Measurements from ENCODE around the gene NPHP4.

The NPHP4 gene

GRCh38 chr1:5843521-5844096 lies 148.6 kb downstream of the NPHP4 start:
- no peaks in the 10 kb centered on the region for H3K36me3 ChIP-seq (ENCODE audit: control insufficient read depth in 2 of 2, insufficient read depth in 2 of 2, low read length in 2 of 2)
- no peaks in the 10 kb centered on the region for H3K4me1 ChIP-seq (ENCODE audit: control insufficient read depth, insufficient read depth, low read length)
- peaks cover 17 to 25% of the 10 kb centered on the region in 2 donors for H3K27me3 ChIP-seq (ENCODE audit: control insufficient read depth in 1 of 2, insufficient read depth in 2 of 2, low read length in 2 of 2)
- H3K9me3 ChIP-seq (ENCODE audit: control insufficient read depth in 2 of 2, low read length in 2 of 2) = no peaks in the 10 kb centered on the region
- H3K9ac ChIP-seq (ENCODE audit: low read length in 2 of 2) = no peak overlapping the region
- H3K4me3 ChIP-seq (ENCODE audit: low read length in 2 of 2) = no peak overlapping the region
- no peak overlapping the region for H3K27ac ChIP-seq (ENCODE audit: low read length)

DNA sequence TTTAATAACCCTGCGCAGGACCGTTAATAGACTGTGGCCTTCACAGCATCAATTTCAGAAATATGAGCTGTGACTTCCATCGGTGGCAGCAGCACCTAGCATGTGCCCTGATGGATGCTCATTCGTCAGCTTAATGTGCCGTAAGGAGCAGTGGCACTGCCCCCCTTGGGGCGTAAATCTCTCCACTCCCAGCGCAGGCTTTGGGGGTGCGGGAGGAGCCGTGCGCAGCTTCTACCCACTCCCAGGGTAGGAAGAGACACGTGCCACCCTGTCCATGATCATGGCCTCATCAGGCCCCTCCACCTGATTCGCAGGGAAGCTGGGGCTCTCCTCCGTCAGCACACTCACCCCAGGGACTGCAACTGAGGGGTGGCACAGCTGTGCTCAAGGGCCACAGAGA lies 149.5 kb downstream of the NPHP4 start:
- no peaks in the 10 kb centered on the region for H3K36me3 ChIP-seq (ENCODE audit: control insufficient read depth in 2 of 2, insufficient read depth in 2 of 2, low read length in 2 of 2)
- H3K4me3 ChIP-seq (ENCODE audit: low read length in 2 of 2) = no peak overlapping the region
- peaks cover 17 to 25% of the 10 kb centered on the region in 2 donors for H3K27me3 ChIP-seq (ENCODE audit: control insufficient read depth in 1 of 2, insufficient read depth in 2 of 2, low read length in 2 of 2)
- no peak overlapping the region for H3K27ac ChIP-seq (ENCODE audit: low read length)
- H3K9ac ChIP-seq (ENCODE audit: low read length in 2 of 2) = no peak overlapping the region
- H3K4me1 ChIP-seq (ENCODE audit: control insufficient read depth, insufficient read depth, low read length) = no peaks in the 10 kb centered on the region
- no peaks in the 10 kb centered on the region for H3K9me3 ChIP-seq (ENCODE audit: control insufficient read depth in 2 of 2, low read length in 2 of 2)

DNA sequence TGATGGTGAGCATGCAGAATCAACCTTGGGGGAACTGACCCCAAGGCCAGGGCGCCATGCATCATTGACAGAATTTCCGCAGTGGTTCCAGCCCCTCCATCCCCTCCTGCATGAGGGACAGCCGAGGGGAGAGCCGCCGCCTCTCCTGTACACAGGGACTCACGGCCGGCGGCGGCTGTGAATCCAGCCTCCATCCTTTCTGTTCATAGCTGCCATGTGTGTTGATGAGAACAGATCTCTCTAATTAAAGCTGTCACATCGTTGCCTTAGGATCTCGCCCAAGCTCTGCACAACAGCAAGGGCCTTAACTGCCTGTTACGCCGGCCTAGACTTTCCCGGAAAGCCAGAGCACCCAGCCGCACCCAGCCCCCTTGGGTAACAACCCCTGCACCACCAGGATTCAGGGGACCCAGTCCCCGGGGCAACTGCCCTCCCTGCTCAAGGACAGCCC lies 151.6 kb downstream of the NPHP4 start:
- Histone ChIP-seq H3K27ac (ENCODE audit: low read length) (no peak overlapping the region), H3K9ac (ENCODE audit: low read length in 2 of 2) (no peak overlapping the region), H3K4me3 (ENCODE audit: low read length in 2 of 2) (no peak overlapping the region), H3K9me3 (ENCODE audit: control insufficient read depth in 2 of 2, low read length in 2 of 2) (no peaks in the 10 kb centered on the region), H3K4me1 (ENCODE audit: control insufficient read depth, insufficient read depth, low read length) (no peaks in the 10 kb centered on the region), H3K36me3 (ENCODE audit: control insufficient read depth in 2 of 2, insufficient read depth in 2 of 2, low read length in 2 of 2) (no peaks in the 10 kb centered on the region), H3K27me3 (ENCODE audit: control insufficient read depth in 1 of 2, insufficient read depth in 2 of 2, low read length in 2 of 2) (peaks cover 10 to 14% of the 10 kb centered on the region in 2 donors)

DNA sequence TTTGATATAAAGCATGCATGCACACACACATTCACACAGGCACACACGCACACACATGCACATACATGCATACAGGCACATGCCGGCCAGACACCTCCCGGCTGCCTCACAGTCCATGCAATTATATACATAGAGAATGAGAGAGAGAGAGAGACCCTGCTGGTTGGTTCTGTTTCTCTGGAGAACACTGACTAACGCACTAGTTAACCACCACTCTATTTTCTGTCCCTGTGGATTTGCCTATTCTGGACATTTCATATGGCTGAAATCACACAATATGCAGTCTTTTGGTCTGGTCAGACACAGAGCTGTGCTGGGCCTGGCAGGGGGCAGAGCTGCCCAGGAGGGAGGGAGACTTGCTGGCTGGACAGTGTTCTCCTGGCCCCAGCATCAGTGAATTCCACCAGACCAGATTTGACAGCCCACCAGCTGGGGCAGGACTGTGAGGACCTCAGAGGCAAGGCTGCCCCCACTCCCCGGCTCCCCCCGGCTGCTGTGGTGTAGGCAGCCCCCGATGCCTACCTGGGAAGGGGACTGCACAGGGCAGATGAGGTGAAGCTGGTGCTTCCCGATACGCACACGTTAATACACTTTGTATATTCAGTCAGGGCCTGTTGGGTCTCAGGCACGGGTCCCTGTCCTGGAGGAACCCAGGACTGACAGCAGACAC lies 152.2 kb downstream of the NPHP4 start:
- Histone ChIP-seq H3K36me3 (ENCODE audit: control insufficient read depth in 2 of 2, insufficient read depth in 2 of 2, low read length in 2 of 2) (no peaks in the 10 kb centered on the region), H3K4me1 (ENCODE audit: control insufficient read depth, insufficient read depth, low read length) (no peaks in the 10 kb centered on the region), H3K4me3 (ENCODE audit: low read length in 2 of 2) (no peak overlapping the region), H3K27me3 (ENCODE audit: control insufficient read depth in 1 of 2, insufficient read depth in 2 of 2, low read length in 2 of 2) (peaks cover 6 to 14% of the 10 kb centered on the region in 2 donors), H3K9ac (ENCODE audit: low read length in 2 of 2) (no peak overlapping the region), H3K27ac (ENCODE audit: low read length) (no peak overlapping the region), H3K9me3 (ENCODE audit: control insufficient read depth in 2 of 2, low read length in 2 of 2) (no peaks in the 10 kb centered on the region)

DNA sequence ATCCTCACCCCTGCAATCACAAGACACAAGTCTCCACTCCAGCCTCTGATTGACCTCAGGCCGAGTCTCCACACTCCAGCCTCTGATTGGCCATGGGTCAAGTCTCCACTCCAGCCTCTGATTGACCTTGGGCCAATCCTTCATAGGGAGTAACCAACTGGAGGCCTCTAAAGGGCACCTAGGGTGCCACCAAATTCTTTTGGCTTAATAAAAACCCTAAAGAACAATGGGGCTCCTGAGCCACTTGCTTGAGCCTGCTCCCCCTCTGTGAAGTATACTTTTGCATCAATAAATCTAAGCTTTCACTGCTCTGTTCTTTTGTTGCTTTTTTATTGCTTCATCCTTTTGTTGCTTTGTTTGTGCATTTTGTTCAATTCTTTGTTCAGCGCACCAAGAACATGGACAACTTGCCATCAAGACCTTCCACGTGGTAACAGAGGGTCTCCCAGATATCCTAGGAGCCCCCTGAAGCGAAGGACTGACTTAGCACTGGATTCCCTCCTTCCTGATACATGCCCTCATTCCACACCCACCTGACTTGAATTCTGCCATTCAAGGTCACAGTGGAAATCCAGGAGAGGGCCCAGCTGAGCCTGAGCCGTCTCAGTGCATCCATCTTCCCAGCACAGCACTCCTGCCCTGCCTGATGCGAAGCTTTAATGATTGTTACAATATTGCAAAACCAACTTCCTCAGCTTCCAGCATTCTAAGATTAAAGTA lies 152.9 kb downstream of the NPHP4 start:
- Histone ChIP-seq H3K27ac (ENCODE audit: low read length) (no peak overlapping the region), H3K4me1 (ENCODE audit: control insufficient read depth, insufficient read depth, low read length) (no peaks in the 10 kb centered on the region), H3K27me3 (ENCODE audit: control insufficient read depth in 1 of 2, insufficient read depth in 2 of 2, low read length in 2 of 2) (peaks cover 1 to 9% of the 10 kb centered on the region in 2 donors), H3K36me3 (ENCODE audit: control insufficient read depth in 2 of 2, insufficient read depth in 2 of 2, low read length in 2 of 2) (no peaks in the 10 kb centered on the region), H3K9ac (ENCODE audit: low read length in 2 of 2) (no peak overlapping the region), H3K4me3 (ENCODE audit: low read length in 2 of 2) (no peak overlapping the region), H3K9me3 (ENCODE audit: control insufficient read depth in 2 of 2, low read length in 2 of 2) (no peaks in the 10 kb centered on the region)

GRCh38 chr1:5837976-5838653 lies 154.1 kb downstream of the NPHP4 start:
- Histone ChIP-seq H3K4me1 (ENCODE audit: control insufficient read depth, insufficient read depth, low read length) (no peaks in the 10 kb centered on the region), H3K4me3 (ENCODE audit: low read length in 2 of 2) (no peak overlapping the region), H3K27ac (ENCODE audit: low read length) (no peak overlapping the region), H3K36me3 (ENCODE audit: control insufficient read depth in 2 of 2, insufficient read depth in 2 of 2, low read length in 2 of 2) (no peaks in the 10 kb centered on the region), H3K9ac (ENCODE audit: low read length in 2 of 2) (no peak overlapping the region), H3K9me3 (ENCODE audit: control insufficient read depth in 2 of 2, low read length in 2 of 2) (no peaks in the 10 kb centered on the region), H3K27me3 (ENCODE audit: control insufficient read depth in 1 of 2, insufficient read depth in 2 of 2, low read length in 2 of 2) (peaks cover 0 to 8% of the 10 kb centered on the region in 2 donors)

DNA sequence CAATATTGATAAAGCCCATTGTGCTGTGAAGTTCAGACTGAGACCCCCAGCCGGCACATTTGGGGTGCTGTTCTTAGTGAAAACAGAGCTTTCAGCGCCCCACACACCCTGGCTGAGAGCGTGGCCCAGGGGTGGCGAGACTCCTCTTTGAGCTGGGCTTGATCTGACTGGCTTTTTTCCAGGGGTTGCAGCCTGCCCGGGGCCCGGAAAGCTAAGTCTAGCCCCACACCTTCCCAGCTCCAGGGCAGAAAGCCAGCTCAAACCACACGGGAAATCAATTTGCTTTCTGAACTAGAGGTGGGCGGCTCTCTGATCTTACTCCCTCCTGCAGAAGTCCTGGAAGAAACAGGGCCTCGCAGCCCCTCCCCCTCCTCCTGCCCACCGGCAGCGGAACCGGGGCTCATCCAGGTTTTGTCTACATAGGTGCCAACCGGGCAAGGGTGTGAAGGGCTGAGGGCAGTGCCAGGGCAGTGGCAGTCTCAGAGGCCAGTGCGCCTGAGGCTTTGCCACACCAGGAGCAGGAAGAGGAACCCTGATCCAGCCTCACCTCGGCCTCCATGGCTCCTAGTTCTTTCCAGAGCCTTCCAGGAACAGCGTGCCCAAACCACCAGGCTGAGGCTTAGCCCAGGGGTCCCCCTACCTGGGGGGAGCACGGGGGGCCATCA lies 155.3 kb downstream of the NPHP4 start:
- H3K36me3 ChIP-seq (ENCODE audit: control insufficient read depth in 2 of 2, insufficient read depth in 2 of 2, low read length in 2 of 2) = no peaks in the 10 kb centered on the region
- H3K4me3 ChIP-seq (ENCODE audit: low read length in 2 of 2) = no peak overlapping the region
- H3K27me3 ChIP-seq (ENCODE audit: control insufficient read depth in 1 of 2, insufficient read depth in 2 of 2, low read length in 2 of 2) = peaks cover 0 to 13% of the 10 kb centered on the region in 2 donors
- no peaks in the 10 kb centered on the region for H3K4me1 ChIP-seq (ENCODE audit: control insufficient read depth, insufficient read depth, low read length)
- no peak overlapping the region for H3K27ac ChIP-seq (ENCODE audit: low read length)
- no peak overlapping the region for H3K9ac ChIP-seq (ENCODE audit: low read length in 2 of 2)
- H3K9me3 ChIP-seq (ENCODE audit: control insufficient read depth in 2 of 2, low read length in 2 of 2) = no peaks in the 10 kb centered on the region

DNA sequence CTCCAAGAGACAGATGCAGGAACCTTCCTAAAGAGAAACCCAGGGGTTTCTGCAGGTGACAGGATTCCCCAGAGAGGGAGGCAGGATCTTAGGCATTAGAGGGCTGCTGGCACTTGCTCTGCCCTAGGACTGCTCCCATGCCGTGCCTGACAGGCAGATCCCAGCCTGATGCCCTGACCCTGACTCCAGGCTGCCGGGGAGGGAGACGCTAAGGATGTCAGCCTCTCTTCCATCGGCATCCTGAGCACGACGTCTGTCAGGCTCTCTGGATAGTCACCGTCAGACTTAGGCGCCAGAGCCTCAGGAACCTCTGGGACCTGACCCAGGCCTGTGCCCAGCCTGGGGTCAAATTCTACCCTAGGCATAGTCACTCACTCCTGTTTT lies 157.1 kb downstream of the NPHP4 start:
- Histone ChIP-seq H3K27ac (ENCODE audit: low read length) (no peak overlapping the region), H3K4me1 (ENCODE audit: control insufficient read depth, insufficient read depth, low read length) (no peaks in the 10 kb centered on the region), H3K9me3 (ENCODE audit: control insufficient read depth in 2 of 2, low read length in 2 of 2) (no peaks in the 10 kb centered on the region), H3K36me3 (ENCODE audit: control insufficient read depth in 2 of 2, insufficient read depth in 2 of 2, low read length in 2 of 2) (no peaks in the 10 kb centered on the region), H3K9ac (ENCODE audit: low read length in 2 of 2) (no peak overlapping the region), H3K27me3 (ENCODE audit: control insufficient read depth in 1 of 2, insufficient read depth in 2 of 2, low read length in 2 of 2) (peaks cover 0 to 16% of the 10 kb centered on the region in 2 donors), H3K4me3 (ENCODE audit: low read length in 2 of 2) (no peak overlapping the region)

DNA sequence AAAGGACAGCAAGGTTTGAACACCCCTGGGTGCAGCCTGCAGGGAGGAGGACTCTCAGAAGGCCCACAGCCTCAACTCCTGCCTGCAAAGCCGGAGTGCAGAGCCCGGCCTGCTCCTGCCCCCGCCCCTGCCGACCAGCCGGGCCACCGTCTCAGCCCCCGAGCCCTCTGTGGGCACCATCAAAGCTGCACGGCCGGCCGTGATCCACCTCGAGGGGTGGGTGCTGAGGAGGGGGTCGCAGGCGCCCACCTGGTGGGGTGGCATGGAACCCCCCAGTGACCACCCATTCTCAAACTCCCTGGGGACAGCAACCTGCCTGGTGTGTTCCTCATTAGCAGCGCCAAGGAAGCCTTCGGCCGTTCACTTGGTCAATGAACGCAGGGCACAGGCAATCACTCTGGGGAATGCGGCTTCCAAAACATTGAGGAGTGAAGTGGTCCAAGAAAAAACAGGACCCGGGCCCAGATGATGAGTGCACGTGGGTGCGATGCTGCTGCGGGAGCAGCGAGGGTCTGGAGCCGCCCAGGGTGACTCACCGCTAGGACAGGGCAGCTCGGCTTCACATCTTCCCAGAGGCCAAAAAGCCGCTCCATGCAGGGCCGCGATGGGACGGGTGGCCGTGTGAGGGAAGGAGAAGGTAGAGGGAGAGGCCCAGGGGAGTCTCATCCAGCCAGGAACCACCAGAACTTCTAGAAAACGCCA lies 157.6 kb downstream of the NPHP4 start:
- Histone ChIP-seq H3K4me3 (ENCODE audit: low read length in 2 of 2) (no peak overlapping the region), H3K9ac (ENCODE audit: low read length in 2 of 2) (no peak overlapping the region), H3K27ac (ENCODE audit: low read length) (no peak overlapping the region), H3K27me3 (ENCODE audit: control insufficient read depth in 1 of 2, insufficient read depth in 2 of 2, low read length in 2 of 2) (peaks cover 0 to 16% of the 10 kb centered on the region in 2 donors), H3K4me1 (ENCODE audit: control insufficient read depth, insufficient read depth, low read length) (no peaks in the 10 kb centered on the region), H3K9me3 (ENCODE audit: control insufficient read depth in 2 of 2, low read length in 2 of 2) (no peaks in the 10 kb centered on the region), H3K36me3 (ENCODE audit: control insufficient read depth in 2 of 2, insufficient read depth in 2 of 2, low read length in 2 of 2) (no peaks in the 10 kb centered on the region)

GRCh38 chr1:5833911-5834310 lies 158.3 kb downstream of the NPHP4 start:
- Histone ChIP-seq H3K27ac (ENCODE audit: low read length) (no peak overlapping the region), H3K27me3 (ENCODE audit: control insufficient read depth in 1 of 2, insufficient read depth in 2 of 2, low read length in 2 of 2) (peaks cover 0 to 16% of the 10 kb centered on the region in 2 donors), H3K4me1 (ENCODE audit: control insufficient read depth, insufficient read depth, low read length) (no peaks in the 10 kb centered on the region), H3K36me3 (ENCODE audit: control insufficient read depth in 2 of 2, insufficient read depth in 2 of 2, low read length in 2 of 2) (no peaks in the 10 kb centered on the region), H3K4me3 (ENCODE audit: low read length in 2 of 2) (no peak overlapping the region), H3K9me3 (ENCODE audit: control insufficient read depth in 2 of 2, low read length in 2 of 2) (no peaks in the 10 kb centered on the region), H3K9ac (ENCODE audit: low read length in 2 of 2) (no peak overlapping the region)
